H1 (cell line): ENCODE data around the gene ZNF148. TPM values are rescaled to one million over a fixed set of nuclear protein-coding genes. Genes with fewer than 3 reads are reported as not detected.

ENCODE experiments used
- CTCF ChIA-PET: fragments of 300-600 bp; sonication (Branson Sonifier 250); formaldehyde crosslinking; loops from one replicate; lab custom pipeline; 2021; ENCODE audit not compliant: partially characterized antibody; lab: Charles Lee
- POLR2A ChIA-PET: fragments of 300-600 bp; sonication (Branson Sonifier 250); formaldehyde crosslinking; loops from one replicate; lab custom pipeline; 2021; ENCODE audit warnings: inconsistent platforms; ENCODE audit not compliant: partially characterized antibody; lab: Charles Lee
- DNase-seq, 2 experiments: peaks; one replicate each; pipeline versions ENCODE4 v3.0.0 to v3.0.0-alpha.2; 2010 to 2022; ENCODE audit warnings: low spot score in 2 of 2, low read depth in 1 of 2, mixed read lengths in 1 of 2
- FAIRE-seq: peaks from 2 replicates; lab custom pipeline; 2011; peaks lifted over from hg19 to GRCh38; lab: Jason Lieb, UNC
- H2AFZ ChIP-seq: 2 replicates; pipeline ENCODE4 v1.8.1; 2012; ENCODE audit warnings: low read length, inconsistent platforms
- H2AK5ac ChIP-seq: 2 replicates; pipeline ENCODE4 v1.6.1; 2013; ENCODE audit warnings: low read depth, low read length
- H2BK120ac ChIP-seq: replicated peaks from 2 replicates; pipeline ENCODE3; 2013; ENCODE audit warnings: low read depth, low read length, inconsistent platforms
- H2BK12ac ChIP-seq: 2 replicates; pipeline ENCODE4 v1.6.1; 2013; ENCODE audit warnings: low read depth, low read length
- H2BK15ac ChIP-seq: 2 replicates; pipeline ENCODE4 v1.6.1; 2013; ENCODE audit warnings: low read length
- H2BK20ac ChIP-seq: 2 replicates; pipeline ENCODE4 v1.6.1; 2013; ENCODE audit warnings: low read length
- H2BK5ac ChIP-seq: 2 replicates; pipeline ENCODE4 v1.6.1; 2013; ENCODE audit warnings: low read depth, low read length
- H3K14ac ChIP-seq: 2 replicates; pipeline ENCODE4 v1.6.1; 2013; ENCODE audit warnings: inconsistent platforms; ENCODE audit not compliant: insufficient read length
- H3K18ac ChIP-seq: 2 replicates; pipeline ENCODE4 v1.6.1; 2013; ENCODE audit warnings: low read length; ENCODE audit errors: extremely low read depth
- H3K23ac ChIP-seq: 2 replicates; pipeline ENCODE4 v1.6.1; 2013; ENCODE audit warnings: inconsistent platforms; ENCODE audit not compliant: insufficient read length
- H3K23me2 ChIP-seq: 2 replicates; pipeline ENCODE4 v1.6.1; 2013; ENCODE audit warnings: low read depth, low read length
- H3K27ac ChIP-seq: 2 replicates; pipeline ENCODE4 v1.6.1; 2011; ENCODE audit warnings: low read depth, low read length, inconsistent platforms
- H3K27me3 ChIP-seq, 4 experiments: replicated peaks in 1 of 4; 1 replicate in 1 of 4; 2 replicates in 3 of 4; pipeline versions ENCODE4 v1.6.1 to v1.8.1; 2011 to 2013; ENCODE audit warnings: low read length in 3 of 4, mild to moderate bottlenecking in 3 of 4, inconsistent platforms in 2 of 4, mixed read lengths in 2 of 4, moderate library complexity in 1 of 4; ENCODE audit not compliant: control insufficient read depth in 3 of 4, insufficient read depth in 3 of 4; ENCODE audit errors: extremely low read depth in 1 of 4
- H3K36me3 ChIP-seq, 4 experiments: 2 replicates each; pipeline versions ENCODE4 v1.6.1 to v1.8.1; 2011 to 2013; ENCODE audit warnings: mild to moderate bottlenecking in 4 of 4, low read length in 3 of 4, moderate library complexity in 2 of 4, control low read depth in 1 of 4, inconsistent platforms in 1 of 4; ENCODE audit not compliant: insufficient read depth in 4 of 4, control insufficient read depth in 2 of 4
- H3K4ac ChIP-seq: replicated peaks from 2 replicates; pipeline ENCODE3; 2013; ENCODE audit warnings: low read length, low read depth, mixed read lengths, inconsistent platforms; ENCODE audit not compliant: insufficient read length
- H3K4me1 ChIP-seq, 4 experiments: replicated peaks in 1 of 4; 1 replicate in 1 of 4; 2 replicates in 3 of 4; pipeline versions ENCODE4 v1.6.1 to v1.8.1; 2011 to 2013; ENCODE audit warnings: low read length in 3 of 4, inconsistent platforms in 2 of 4, mixed read lengths in 1 of 4; ENCODE audit not compliant: insufficient read depth in 4 of 4, control insufficient read depth in 3 of 4
- H3K4me2 ChIP-seq, 2 experiments: 2 replicates each; pipeline versions ENCODE4 v1.6.1 to v1.8.1; 2011 to 2013; ENCODE audit warnings: low read depth in 2 of 2, low read length in 2 of 2, control low read depth in 1 of 2, inconsistent platforms in 1 of 2, mild to moderate bottlenecking in 1 of 2; ENCODE audit not compliant: insufficient read depth in 1 of 2
- H3K4me3 ChIP-seq, 4 experiments: fragments of 200-600, 300-600 bp in 1 of 4; sonication (generic), shearing (Covaris generic), sonication (Bioruptor Twin) in 1 of 4; 2 replicates each; pipeline versions ENCODE4 v1.5.1 to v1.8.1; 2011 to 2016; ENCODE audit warnings: low read length in 4 of 4, low read depth in 3 of 4, control low read depth in 2 of 4, inconsistent platforms in 2 of 4, mild to moderate bottlenecking in 2 of 4, mixed read lengths in 1 of 4, moderate library complexity in 1 of 4; ENCODE audit not compliant: insufficient read depth in 2 of 4; ENCODE audit errors: extremely low read depth in 1 of 4
- H3K56ac ChIP-seq: replicated peaks from 2 replicates; pipeline ENCODE3; 2013; ENCODE audit warnings: low read depth, mild to moderate bottlenecking, mixed read lengths, low read length, inconsistent platforms; ENCODE audit not compliant: insufficient read length
- H3K79me1 ChIP-seq: 2 replicates; pipeline ENCODE4 v1.6.1; 2013; ENCODE audit warnings: low read depth, low read length, control low read depth
- H3K79me2 ChIP-seq, 2 experiments: 2 replicates each; pipeline versions ENCODE4 v1.6.1 to v1.8.1; 2012 to 2013; ENCODE audit warnings: low read length in 2 of 2, mild to moderate bottlenecking in 2 of 2, inconsistent platforms in 1 of 2; ENCODE audit not compliant: insufficient read depth in 2 of 2, control insufficient read depth in 1 of 2
- H3K9ac ChIP-seq, 4 experiments: replicated peaks in 1 of 4; 1 replicate in 1 of 4; 2 replicates in 3 of 4; pipeline versions ENCODE4 v1.6.1 to v1.8.1; 2011 to 2013; ENCODE audit warnings: low read depth in 3 of 4, low read length in 3 of 4, control low read depth in 2 of 4, mild to moderate bottlenecking in 2 of 4, moderate library complexity in 2 of 4, inconsistent platforms in 1 of 4; ENCODE audit errors: extremely low read depth in 1 of 4
- H3K9me3 ChIP-seq, 2 experiments: 2 replicates each; pipeline versions ENCODE4 v1.6.1 to v1.8.1; 2012 to 2013; ENCODE audit warnings: mild to moderate bottlenecking in 2 of 2, moderate library complexity in 2 of 2, control low read depth in 1 of 2, inconsistent platforms in 1 of 2, low read depth in 1 of 2, low read length in 1 of 2, mixed read lengths in 1 of 2; ENCODE audit not compliant: insufficient read depth in 2 of 2
- H4K20me1 ChIP-seq, 2 experiments: replicated peaks in 1 of 2; 2 replicates each; pipeline versions ENCODE3 to v1.8.1; 2011 to 2013; ENCODE audit warnings: inconsistent platforms in 2 of 2, low read length in 2 of 2, mild to moderate bottlenecking in 1 of 2; ENCODE audit not compliant: insufficient read depth in 2 of 2, control insufficient read depth in 1 of 2
- H4K5ac ChIP-seq: 2 replicates; pipeline ENCODE4 v1.6.1; 2013; ENCODE audit warnings: low read length, low read depth, mixed read lengths, inconsistent platforms; ENCODE audit not compliant: insufficient read length
- H4K8ac ChIP-seq: 2 replicates; pipeline ENCODE4 v1.8.0; 2013; ENCODE audit warnings: mild to moderate bottlenecking, moderate library complexity, low read length, inconsistent platforms; ENCODE audit not compliant: insufficient read depth; ENCODE audit errors: extremely low read depth
- H4K91ac ChIP-seq: replicated peaks from 2 replicates; pipeline ENCODE3; 2013; ENCODE audit warnings: low read length, mixed read lengths, inconsistent platforms; ENCODE audit not compliant: insufficient read length
- BCL11A ChIP-seq, 2 experiments: IDR thresholded peaks; one replicate each; pipeline ENCODE4 v1.6.1; 2011; ENCODE audit warnings: low read depth in 2 of 2, low read length in 2 of 2, mild to moderate bottlenecking in 2 of 2
- CHD2 ChIP-seq: IDR thresholded peaks from 2 replicates; pipeline ENCODE4 v1.6.1; 2012; ENCODE audit warnings: low read length, improper control_type of control experiment
- KDM4A ChIP-seq: IDR thresholded peaks from one replicate; pipeline ENCODE4 v1.7.1; 2012; ENCODE audit warnings: low read depth, mild to moderate bottlenecking, moderate library complexity, low read length, inconsistent platforms; ENCODE audit not compliant: severe bottlenecking
- RFX5 ChIP-seq: IDR thresholded peaks from 2 replicates; pipeline ENCODE4 v1.6.1; 2011; ENCODE audit warnings: low read depth, low read length, improper control_type of control experiment, borderline replicate concordance
- WGBS, 2 experiments: shearing (Covaris generic) in 1 of 2; methylation state at CpG; one replicate each; pipeline versions ENCODE4 v1.1.6 to v1.1.7; 2013 to 2015; ENCODE audit warnings: low lambda C conversion rate in 2 of 2, mixed read lengths in 2 of 2, inconsistent platforms in 1 of 2, low coverage in 1 of 2, missing lambda C conversion rate in 1 of 2; ENCODE audit not compliant: insufficient replicate concordance in 2 of 2, insufficient coverage in 1 of 2, insufficient read length in 1 of 2; ENCODE audit errors: extremely low coverage in 1 of 2, missing lambda C conversion rate in 1 of 2; 5-methylcytosine and 5-hydroxymethylcytosine counted together
- polyA plus RNA-seq, 7 experiments: library from polyadenylated mRNA; depleted of rRNA in 3 of 7; stranded (reverse) in 5 of 7; unstranded in 2 of 7; fragments of >200 nt in 5 of 7; fragments of 200-250 nt in 2 of 7; gene quantifications; 1 replicate in 5 of 7; 2 replicates in 1 of 7; 4 replicates in 1 of 7; pipeline versions ENCODE4 v1.2.1 to v1.2.3, GENCODE V29; 2011 to 2013; ENCODE audit warnings: missing spikeins in 2 of 7, mixed read lengths in 2 of 7
- total RNA-seq: library from RNA; stranded (reverse); fragmentation: NEBNext Ultra II Directional; extraction: Animal tissue kit (Norgen Biotek cat#: 25700); gene quantifications from 2 replicates; pipeline ENCODE4 v1.2.1, GENCODE V29; 2021

ZNF148 gene
- total and polyA plus RNA-seq, 2 of the 8 experiments (the other 6 are each of a cell fraction or from before 2014, with no cell fraction given) = 3.7 to 22.6 TPM

DNA sequence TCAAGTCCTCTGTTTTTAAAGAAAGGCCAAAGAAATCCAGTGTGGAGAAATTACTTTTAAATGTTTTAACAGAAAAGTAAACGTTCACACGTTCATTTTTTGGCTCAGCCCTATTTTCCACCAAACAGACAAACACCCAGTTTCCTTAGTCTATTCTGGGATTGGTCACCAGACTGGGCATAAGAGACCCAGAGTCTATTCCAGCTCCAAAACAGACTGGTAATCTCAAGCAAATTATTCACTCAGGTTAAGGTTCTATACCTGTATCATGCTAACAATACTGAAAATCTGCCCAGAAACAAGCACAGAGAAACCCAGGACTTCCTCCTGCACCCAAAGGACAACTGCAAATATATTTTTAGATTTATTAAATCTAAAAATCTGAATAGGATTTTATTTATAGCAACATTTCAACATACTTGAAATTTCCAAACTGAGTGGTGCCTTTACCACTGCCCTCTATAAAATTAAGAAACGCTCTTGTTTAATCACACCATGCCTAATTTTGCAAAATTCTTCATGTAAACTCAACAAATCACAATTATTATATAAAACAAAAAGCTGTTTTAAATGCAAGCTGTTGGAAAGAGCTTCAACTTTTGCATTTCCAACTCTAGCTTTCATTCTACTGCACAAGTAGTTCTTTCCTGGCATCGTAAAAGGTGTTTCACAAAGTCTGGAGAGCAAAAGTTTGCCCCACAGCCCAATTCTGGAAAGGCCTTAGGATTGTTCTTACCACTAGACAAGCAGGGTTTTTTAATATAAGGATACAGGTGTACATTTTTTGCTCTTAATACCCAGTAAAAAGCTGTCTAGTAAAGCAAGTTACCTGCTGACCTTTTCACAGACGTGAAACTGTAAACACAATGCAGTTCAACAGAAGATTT lies 18.7 kb downstream of the ZNF148 start:
- H3K9me3 ChIP-seq = no peaks in the 10 kb centered on the region
- H3K36me3 ChIP-seq = no peaks in the 10 kb centered on the region
- peaks cover 0 to 6% of the 10 kb centered on the region in 2 experiments for H4K20me1 ChIP-seq
- H3K56ac ChIP-seq = no peak overlapping the region
- no peak overlapping the region for H3K18ac ChIP-seq
- no peak overlapping the region for H2BK20ac ChIP-seq
- H2BK120ac ChIP-seq = no peak overlapping the region
- H3K23me2 ChIP-seq = no peaks in the 10 kb centered on the region; the same call in 1 of the 2 replicates
- H3K4me1 ChIP-seq = no peaks in the 10 kb centered on the region
- H3K14ac ChIP-seq = no peak overlapping the region
- FAIRE-seq (no peak), DNase-seq (no peak)
- no peak overlapping the region for H2BK12ac ChIP-seq
- peaks cover 3% of the 10 kb centered on the region for H3K79me1 ChIP-seq
- no peak overlapping the region for H2AFZ ChIP-seq
- H4K91ac ChIP-seq = no peak overlapping the region
- peak overlapping the region in 2 of 4 experiments; percentile 58 to 64; a peak in 3 of 7 replicates for H3K9ac ChIP-seq
- POLR2A ChIA-PET = interaction anchor here (0.5 to 2.7 kb wide), 6 partner anchors 8 to 23 kb away, joined by 3 to 15 read pairs (median 4); partner anchors contain the start of gene ZNF148
- no peak overlapping the region for H2AK5ac ChIP-seq
- H3K27ac ChIP-seq = no peak overlapping the region
- H3K4me2 ChIP-seq = peak overlapping the region; percentile 61 to 82
- H3K23ac ChIP-seq = no peak overlapping the region
- H3K4me3 ChIP-seq = peak overlapping the region; percentile 47 to 69 (median 62)
- no peak overlapping the region for H4K5ac ChIP-seq
- H4K8ac ChIP-seq = no peak overlapping the region
- CTCF ChIA-PET = interaction anchor here (0.6 to 0.8 kb wide), 2 partner anchors 10 to 70 kb away, joined by 3 to 4 read pairs; no protein-coding TSS in a partner anchor
- peaks cover 0 to 93% of the 10 kb centered on the region in 2 experiments; a peak in 3 of 4 replicates for H3K79me2 ChIP-seq
- no peak overlapping the region for H3K4ac ChIP-seq
- no peak overlapping the region for H2BK5ac ChIP-seq
- no peaks in the 10 kb centered on the region for H3K27me3 ChIP-seq
- no peak overlapping the region for H2BK15ac ChIP-seq
- TF ChIP-seq BCL11A (IDR thresholded peaks at IDR 0.05; ENCODE audit: low read depth in 2 of 2, low read length in 2 of 2) = no peak
- TF ChIP-seq KDM4A = no peak
- TF ChIP-seq CHD2 = no peak
- TF ChIP-seq RFX5 = no peak
- WGBS, 2 experiments = 74% methylated on average over 5 of the region's 5 CpGs; no CpG with 5 or more reads in 1 of the 2 experiments
